ENCODE results near the gene PLEK2. TPM values are rescaled to one million over a fixed set of nuclear protein-coding genes. Genes with fewer than 3 reads are reported as not detected.
"Not testable (repeated sequence)": the region's sequence is repeated elsewhere in the genome, so short reads cannot be mapped to it uniquely, and the experiment has no call there.

Gene PLEK2
- polyA plus RNA-seq, 6 donors from 2014 or later = 1.4 TPM; not detected in 5

DNA sequence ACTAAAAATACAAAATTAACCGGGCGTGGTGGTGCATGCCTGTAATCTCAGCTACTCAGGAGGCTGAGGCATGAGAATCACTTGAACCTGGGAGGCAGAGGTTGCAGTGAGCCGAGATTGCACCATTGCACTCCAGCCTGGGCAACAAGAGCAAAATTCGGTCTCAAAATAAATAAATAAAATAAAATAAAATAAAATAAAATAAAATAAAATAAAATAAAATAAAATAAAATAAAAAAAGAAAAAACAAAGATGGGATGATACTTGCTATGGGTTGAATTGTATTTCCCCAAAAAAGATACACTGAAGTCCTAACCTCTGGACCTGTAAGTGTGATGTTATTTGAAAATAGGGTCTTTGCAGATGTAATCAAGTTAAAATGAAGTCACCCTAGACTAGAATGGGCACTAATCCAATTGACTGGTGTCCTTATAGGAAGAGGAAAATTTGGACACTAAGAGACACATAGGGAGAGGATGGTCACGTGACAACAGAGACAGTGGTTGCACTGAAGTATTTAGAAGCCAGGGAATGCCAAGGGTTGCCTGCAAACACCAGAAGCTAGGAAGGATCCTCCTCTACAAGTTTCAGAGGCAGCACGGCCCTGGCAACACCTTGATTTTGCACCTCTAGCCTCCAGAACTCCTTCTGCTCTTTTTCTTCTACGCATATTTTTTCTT is 3.7 kb downstream of the PLEK2 start:
- not testable (repeated sequence) for ATAC-seq (ENCODE audit: low read depth in 2 of 2)

GRCh38 chr14:67405771-67406170 is 6.2 kb downstream of the PLEK2 start:
- Mint-ChIP-seq H3K4me1 (no peaks in the 10 kb centered on the region), H3K27ac (no peak overlapping the region), H3K9me3 (peaks cover 0 to 9% (median 2%) of the 10 kb centered on the region in 7 donors), H3K27me3 (peaks cover 9 to 14% (median 14%) of the 10 kb centered on the region in 3 donors), H3K4me3 (no peak overlapping the region), H3K36me3 (no peaks in the 10 kb centered on the region)
- DNase-seq = no peak
- no peak for ATAC-seq (ENCODE audit: low read depth in 2 of 2)

More for the DNA sequence above, 3.7 kb downstream of the PLEK2 start:
- not testable (repeated sequence) for H3K4me3 Mint-ChIP-seq, H3K27ac Mint-ChIP-seq, DNase-seq, H3K36me3 Mint-ChIP-seq, H3K4me1 Mint-ChIP-seq, H3K9me3 Mint-ChIP-seq
- H3K27me3 Mint-ChIP-seq = peaks cover 18 to 27% (median 22%) of the 10 kb centered on the region in 3 donors

DNA sequence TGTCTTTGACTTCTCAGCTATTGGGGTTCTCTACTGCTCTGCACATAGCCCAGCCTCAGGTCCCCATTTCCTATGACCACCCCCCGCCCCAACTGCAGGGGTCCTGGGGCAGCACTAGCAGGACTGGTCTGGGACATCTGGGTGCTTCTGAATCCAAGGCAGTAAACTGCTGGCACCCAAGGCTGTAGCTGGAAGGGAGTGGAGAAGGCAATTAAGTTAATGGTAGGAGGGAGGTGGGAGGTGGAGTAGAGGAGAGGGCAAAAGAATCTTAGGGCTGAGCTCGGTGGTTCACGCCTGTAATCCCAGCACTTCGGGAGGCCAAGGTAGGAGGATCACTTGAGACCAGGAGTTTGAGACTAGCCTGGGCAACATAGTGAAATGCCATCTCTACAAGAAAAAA is 11.5 kb downstream of the PLEK2 start:
- Mint-ChIP-seq H3K36me3 (no peaks in the 10 kb centered on the region), H3K27me3 (peaks cover 8 to 46% (median 33%) of the 10 kb centered on the region in 3 donors), H3K4me3 (no peak overlapping the region), H3K27ac (peak overlapping the region in 1 of 6 donors; percentile 80), H3K4me1 (no peaks in the 10 kb centered on the region), H3K9me3 (peaks cover 0 to 9% (median 2%) of the 10 kb centered on the region in 7 donors)
- no peak for DNase-seq
- no peak for ATAC-seq (ENCODE audit: low read depth in 2 of 2)

- Mint-ChIP-seq H3K9me3 (peaks cover 0 to 4% (median 2%) of the 10 kb centered on the region in 7 donors), H3K36me3 (no peaks in the 10 kb centered on the region), H3K27me3 (peaks cover 8 to 46% (median 33%) of the 10 kb centered on the region in 3 donors), H3K27ac (no peak overlapping the region), H3K4me3 (no peak overlapping the region), H3K4me1 (no peaks in the 10 kb centered on the region)
- ATAC-seq (ENCODE audit: low read depth in 2 of 2) (no peak), DNase-seq (no peak)
Observed at GRCh38 chr14:67397536-67397935, 14.4 kb downstream of the PLEK2 start.

- H3K27me3 Mint-ChIP-seq = peaks cover 8 to 45% (median 29%) of the 10 kb centered on the region in 3 donors
- H3K4me1 Mint-ChIP-seq = no peaks in the 10 kb centered on the region
- no peak overlapping the region for H3K4me3 Mint-ChIP-seq
- ATAC-seq (ENCODE audit: low read depth in 2 of 2) = no peak
- H3K36me3 Mint-ChIP-seq = no peaks in the 10 kb centered on the region
- DNase-seq = no peak
- no peak overlapping the region for H3K27ac Mint-ChIP-seq
- peaks cover 0 to 2% (median 0%) of the 10 kb centered on the region in 7 donors for H3K9me3 Mint-ChIP-seq
Observed at GRCh38 chr14:67396381-67396970, 15.5 kb downstream of the PLEK2 start.

DNA sequence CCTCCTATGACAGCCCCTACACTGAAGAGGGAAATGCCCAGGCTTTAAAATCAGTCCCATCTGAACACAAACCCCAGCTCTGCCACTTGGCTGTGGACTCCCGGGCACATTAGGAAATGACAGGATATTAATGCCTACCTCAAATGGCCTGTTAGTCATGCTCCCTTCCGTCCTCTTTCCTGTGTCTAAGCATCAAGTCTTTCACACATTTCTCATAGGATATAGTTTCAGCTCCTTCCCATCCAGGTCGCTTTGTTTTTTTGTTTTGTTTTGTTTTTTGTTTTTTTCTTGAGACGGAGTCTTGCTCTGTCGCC is 16.1 kb downstream of the PLEK2 start:
- no peak for ATAC-seq (ENCODE audit: low read depth in 2 of 2)
- Mint-ChIP-seq H3K9me3 (no peaks in the 10 kb centered on the region), H3K4me1 (no peaks in the 10 kb centered on the region), H3K36me3 (no peaks in the 10 kb centered on the region), H3K27me3 (peaks cover 8 to 45% (median 25%) of the 10 kb centered on the region in 3 donors), H3K27ac (no peak overlapping the region), H3K4me3 (no peak overlapping the region)
- no peak for DNase-seq

- H3K36me3 Mint-ChIP-seq = no peaks in the 10 kb centered on the region
- no peak overlapping the region for H3K4me3 Mint-ChIP-seq
- no peak for ATAC-seq (ENCODE audit: low read depth in 2 of 2)
- no peak overlapping the region for H3K27ac Mint-ChIP-seq
- H3K27me3 Mint-ChIP-seq = peaks cover 8 to 42% (median 25%) of the 10 kb centered on the region in 3 donors
- no peaks in the 10 kb centered on the region for H3K9me3 Mint-ChIP-seq
- H3K4me1 Mint-ChIP-seq = no peaks in the 10 kb centered on the region
- DNase-seq = no peak
Observed at GRCh38 chr14:67395086-67395875, 16.7 kb downstream of the PLEK2 start.

DNA sequence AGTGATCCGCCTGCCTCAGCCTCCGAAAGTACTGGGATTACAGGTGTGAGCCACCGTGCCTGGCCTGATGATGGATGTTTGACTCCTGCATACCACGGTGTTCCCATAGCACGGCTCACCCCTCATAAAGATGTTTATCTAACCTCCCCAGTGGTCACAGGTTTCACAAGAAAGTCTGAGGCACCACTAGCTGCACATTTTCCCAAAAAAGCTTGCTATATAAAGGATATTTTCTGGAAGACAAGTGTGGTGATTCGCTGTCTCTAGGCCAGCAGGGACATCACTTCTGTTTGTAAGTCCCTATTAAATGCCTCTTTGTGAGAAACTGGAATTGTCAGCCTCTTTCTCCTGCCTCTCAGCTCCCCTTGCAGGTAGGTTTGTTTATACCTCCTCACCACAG is 18.3 kb downstream of the PLEK2 start:
- no peaks in the 10 kb centered on the region for H3K9me3 Mint-ChIP-seq
- no peaks in the 10 kb centered on the region for H3K4me1 Mint-ChIP-seq
- no peak overlapping the region for H3K4me3 Mint-ChIP-seq
- H3K27ac Mint-ChIP-seq = no peak overlapping the region
- H3K27me3 Mint-ChIP-seq = peaks cover 4 to 27% (median 15%) of the 10 kb centered on the region in 3 donors
- H3K36me3 Mint-ChIP-seq = no peaks in the 10 kb centered on the region
- ATAC-seq (ENCODE audit: low read depth in 2 of 2) = no peak
- no peak for DNase-seq

- Mint-ChIP-seq H3K36me3 (no peaks in the 10 kb centered on the region), H3K27me3 (peaks cover 4 to 20% (median 7%) of the 10 kb centered on the region in 3 donors), H3K27ac (no peak overlapping the region), H3K4me3 (no peak overlapping the region), H3K4me1 (no peaks in the 10 kb centered on the region), H3K9me3 (no peaks in the 10 kb centered on the region)
- DNase-seq = no peak
- ATAC-seq (ENCODE audit: low read depth in 2 of 2) = no peak
Observed at GRCh38 chr14:67392800-67393199, 19.2 kb downstream of the PLEK2 start.

GRCh38 chr14:67392123-67392522 is 19.8 kb downstream of the PLEK2 start:
- no peak overlapping the region for H3K4me3 Mint-ChIP-seq
- ATAC-seq (ENCODE audit: low read depth in 2 of 2) (no peak), DNase-seq (no peak)
- no peaks in the 10 kb centered on the region for H3K9me3 Mint-ChIP-seq
- peaks cover 4 to 15% (median 7%) of the 10 kb centered on the region in 3 donors for H3K27me3 Mint-ChIP-seq
- H3K4me1 Mint-ChIP-seq = no peaks in the 10 kb centered on the region
- H3K36me3 Mint-ChIP-seq = no peaks in the 10 kb centered on the region
- H3K27ac Mint-ChIP-seq = no peak overlapping the region

DNA sequence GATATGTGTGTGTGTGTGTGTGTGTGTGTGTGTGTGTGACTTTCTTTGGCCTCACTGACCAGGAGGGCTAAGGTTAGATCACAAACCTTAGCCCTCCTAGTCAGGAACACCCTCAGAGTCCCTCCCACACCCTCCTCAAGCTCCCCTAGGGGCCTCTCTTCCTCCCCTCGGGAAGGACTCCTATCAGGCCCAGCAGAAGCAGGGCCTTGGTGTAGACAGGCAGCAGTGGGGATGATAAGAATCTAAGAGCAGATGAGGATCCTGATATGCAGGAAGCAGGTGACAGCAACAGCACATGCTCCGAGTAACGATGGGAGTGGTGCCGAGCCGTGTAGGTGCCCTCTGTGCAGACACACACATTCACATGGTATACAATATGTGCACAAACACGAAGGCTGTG is 20.7 kb downstream of the PLEK2 start:
- Mint-ChIP-seq H3K36me3 (no peaks in the 10 kb centered on the region), H3K27me3 (peaks cover 0 to 10% (median 1%) of the 10 kb centered on the region in 3 donors), H3K9me3 (no peaks in the 10 kb centered on the region), H3K4me3 (no peak overlapping the region), H3K4me1 (no peaks in the 10 kb centered on the region), H3K27ac (no peak overlapping the region)
- DNase-seq (no peak), ATAC-seq (ENCODE audit: low read depth in 2 of 2) (no peak)

- DNase-seq = no peak
- peaks cover 0 to 3% (median 0%) of the 10 kb centered on the region in 3 donors for H3K27me3 Mint-ChIP-seq
- H3K36me3 Mint-ChIP-seq = peaks cover 7 to 10% of the 10 kb centered on the region in 2 donors
- H3K4me3 Mint-ChIP-seq = no peak overlapping the region
- no peaks in the 10 kb centered on the region for H3K9me3 Mint-ChIP-seq
- no peak overlapping the region for H3K27ac Mint-ChIP-seq
- H3K4me1 Mint-ChIP-seq = no peaks in the 10 kb centered on the region
- ATAC-seq (ENCODE audit: low read depth in 2 of 2) = no peak
Observed at GRCh38 chr14:67389811-67390534, 22.0 kb downstream of the PLEK2 start.

- no peaks in the 10 kb centered on the region for H3K9me3 Mint-ChIP-seq
- no peak overlapping the region for H3K27ac Mint-ChIP-seq
- no peak for ATAC-seq (ENCODE audit: low read depth in 2 of 2)
- no peaks in the 10 kb centered on the region for H3K4me1 Mint-ChIP-seq
- H3K36me3 Mint-ChIP-seq = peaks cover 8 to 12% of the 10 kb centered on the region in 2 donors
- no peaks in the 10 kb centered on the region for H3K27me3 Mint-ChIP-seq
- DNase-seq = no peak
- no peak overlapping the region for H3K4me3 Mint-ChIP-seq
Observed at GRCh38 chr14:67389275-67389674, 22.7 kb downstream of the PLEK2 start.

Data from naive B cell (primary cell).